ENCODE results near the gene MCF2L. TPM values are rescaled to one million over a fixed set of nuclear protein-coding genes. Genes with fewer than 3 reads are reported as not detected.

MCF2L gene
- total and polyA plus RNA-seq, 10 of the 15 experiments (the other 5 are each of a cell fraction or from before 2014, with no cell fraction given): 0.06 to 1.1 (median 0.21) TPM; not detected in 2

DNA sequence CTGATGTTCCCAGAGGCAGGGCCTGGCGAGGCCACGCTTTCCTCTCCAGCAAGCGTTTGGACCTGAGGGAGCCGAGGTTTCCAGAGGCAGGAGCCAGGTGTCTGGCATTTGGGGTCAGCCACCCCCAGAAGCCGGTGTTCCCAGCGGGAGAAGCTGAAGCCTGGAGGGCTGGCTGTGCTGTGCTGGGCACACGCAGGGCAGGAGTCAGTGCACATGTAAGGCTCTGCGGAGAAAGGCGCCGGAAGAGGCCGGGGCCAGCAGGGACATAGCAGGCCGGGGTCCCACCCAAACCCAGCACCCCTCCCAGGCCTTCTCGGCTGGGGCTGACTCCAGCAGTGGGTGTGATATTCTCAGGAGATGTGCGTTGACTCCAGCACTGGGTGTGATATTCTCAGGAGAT lies 31.6 kb downstream of the MCF2L start (continued):
- TF ChIP-seq, protein P1, sequence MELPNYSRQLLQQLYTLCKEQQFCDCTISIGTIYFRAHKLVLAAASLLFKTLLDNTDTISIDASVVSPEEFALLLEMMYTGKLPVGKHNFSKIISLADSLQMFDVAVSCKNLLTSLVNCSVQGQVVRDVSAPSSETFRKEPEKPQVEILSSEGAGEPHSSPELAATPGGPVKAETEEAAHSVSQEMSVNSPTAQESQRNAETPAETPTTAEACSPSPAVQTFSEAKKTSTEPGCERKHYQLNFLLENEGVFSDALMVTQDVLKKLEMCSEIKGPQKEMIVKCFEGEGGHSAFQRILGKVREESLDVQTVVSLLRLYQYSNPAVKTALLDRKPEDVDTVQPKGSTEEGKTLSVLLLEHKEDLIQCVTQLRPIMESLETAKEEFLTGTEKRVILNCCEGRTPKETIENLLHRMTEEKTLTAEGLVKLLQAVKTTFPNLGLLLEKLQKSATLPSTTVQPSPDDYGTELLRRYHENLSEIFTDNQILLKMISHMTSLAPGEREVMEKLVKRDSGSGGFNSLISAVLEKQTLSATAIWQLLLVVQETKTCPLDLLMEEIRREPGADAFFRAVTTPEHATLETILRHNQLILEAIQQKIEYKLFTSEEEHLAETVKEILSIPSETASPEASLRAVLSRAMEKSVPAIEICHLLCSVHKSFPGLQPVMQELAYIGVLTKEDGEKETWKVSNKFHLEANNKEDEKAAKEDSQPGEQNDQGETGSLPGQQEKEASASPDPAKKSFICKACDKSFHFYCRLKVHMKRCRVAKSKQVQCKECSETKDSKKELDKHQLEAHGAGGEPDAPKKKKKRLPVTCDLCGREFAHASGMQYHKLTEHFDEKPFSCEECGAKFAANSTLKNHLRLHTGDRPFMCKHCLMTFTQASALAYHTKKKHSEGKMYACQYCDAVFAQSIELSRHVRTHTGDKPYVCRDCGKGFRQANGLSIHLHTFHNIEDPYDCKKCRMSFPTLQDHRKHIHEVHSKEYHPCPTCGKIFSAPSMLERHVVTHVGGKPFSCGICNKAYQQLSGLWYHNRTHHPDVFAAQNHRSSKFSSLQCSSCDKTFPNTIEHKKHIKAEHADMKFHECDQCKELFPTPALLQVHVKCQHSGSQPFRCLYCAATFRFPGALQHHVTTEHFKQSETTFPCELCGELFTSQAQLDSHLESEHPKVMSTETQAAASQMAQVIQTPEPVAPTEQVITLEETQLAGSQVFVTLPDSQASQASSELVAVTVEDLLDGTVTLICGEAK (IDR thresholded peaks at IDR 0.05; ENCODE audit: borderline replicate concordance): no peak
- TF ChIP-seq BMI1 (IDR thresholded peaks at IDR 0.05; ENCODE audit: borderline replicate concordance): no peak

DNA sequence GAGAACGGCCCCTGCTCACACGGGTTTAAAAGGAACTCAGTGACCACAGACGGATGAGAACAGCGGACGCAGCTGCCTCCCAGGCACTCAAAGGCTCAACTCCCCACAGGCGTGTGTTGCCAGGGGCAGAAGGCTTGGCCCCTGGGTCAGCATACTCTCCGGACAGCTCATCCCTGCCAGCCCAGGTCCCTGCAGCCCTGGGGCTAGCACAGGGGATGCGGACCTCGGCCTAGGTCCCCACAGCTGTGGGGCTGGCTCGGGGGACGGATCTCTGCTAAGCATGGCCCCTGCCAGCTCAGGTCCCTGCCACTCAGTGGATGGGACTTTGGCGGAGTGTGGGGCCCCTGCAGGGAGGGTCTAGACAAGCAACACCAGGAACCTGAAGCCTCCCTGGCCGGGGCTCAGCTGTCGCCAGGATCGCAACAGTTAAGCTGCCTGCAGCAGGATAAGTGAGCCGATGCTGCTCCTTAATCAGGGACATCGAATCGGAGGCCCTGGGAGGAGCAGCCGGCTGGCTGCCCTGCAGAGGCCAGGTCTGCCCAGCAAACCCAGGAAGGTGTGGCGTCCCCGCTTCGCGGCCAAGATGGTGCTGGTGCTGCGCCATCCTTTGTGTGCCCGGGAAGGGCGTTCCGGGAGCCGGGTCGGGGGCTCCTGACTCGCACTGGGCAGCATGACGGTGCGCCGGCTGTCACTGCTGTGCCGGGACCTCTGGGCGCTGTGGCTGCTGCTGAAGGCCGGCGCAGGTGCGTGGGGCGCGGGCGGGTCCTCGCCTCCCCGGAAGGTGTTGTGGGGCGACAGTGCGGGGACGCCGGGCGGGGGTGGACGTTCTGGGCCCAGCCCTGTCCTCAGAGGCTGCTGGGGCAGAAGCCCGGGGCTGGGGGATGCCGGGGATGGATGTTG lies 32.5 kb downstream of the MCF2L start:
- H2AFZ ChIP-seq (ENCODE audit: control insufficient read depth, low read depth, low read length): no peak overlapping the region
- no peaks in the 10 kb centered on the region for H3K79me2 ChIP-seq (ENCODE audit: control insufficient read depth, insufficient read depth, low read length)
- FAIRE-seq: no peak
- H3K9ac ChIP-seq (ENCODE audit: control insufficient read depth, insufficient read depth, low read length): no peak overlapping the region
- H3K9me3 ChIP-seq (replicated peaks; ENCODE audit: control insufficient read depth, insufficient read depth, low read length): no peaks in the 10 kb centered on the region; the same call in 2 of the 3 replicates
- no TSS peak for BruUV-seq (replicated peaks)
- POLR2A ChIA-PET: no interaction called here
- in situ Hi-C loops (cut with MboI): no loop called here
- RAD21 ChIA-PET (ENCODE audit: unreplicated experiment): no interaction called here
- H3K4me3 ChIP-seq: no peak overlapping the region
- intact Hi-C loops (cut with micrococcal nuclease; ENCODE audit: unreplicated experiment): no loop called here
- H4K20me1 ChIP-seq (ENCODE audit: control insufficient read depth, insufficient read depth): no peaks in the 10 kb centered on the region
- ATAC-seq: no peak
- H3K27ac ChIP-seq (ENCODE audit: control insufficient read depth, insufficient read depth): no peak overlapping the region
- CTCF ChIA-PET: no interaction called here
- no peak overlapping the region for H3K4me2 ChIP-seq (ENCODE audit: control insufficient read depth, insufficient read depth)
- no peak for DNase-seq (ENCODE audit: low read depth, low spot score)
- H3K4me1 ChIP-seq (ENCODE audit: control insufficient read depth, insufficient read depth, low read length): no peaks in the 10 kb centered on the region
- no peaks in the 10 kb centered on the region for H3K36me3 ChIP-seq (ENCODE audit: control insufficient read depth in 2 of 2, insufficient read depth in 2 of 2, low read length in 1 of 2)
- SMC1A ChIA-PET (ENCODE audit: uncharacterized antibody, unreplicated experiment): no interaction called here
- no peaks in the 10 kb centered on the region for H3K27me3 ChIP-seq (replicated peaks in 1 of 2; ENCODE audit: control insufficient read depth in 2 of 2, insufficient read depth in 2 of 2, low read length in 1 of 2)
- 34% methylated on average over 43 of the region's 51 CpGs for WGBS (ENCODE audit: insufficient coverage, insufficient replicate concordance, low lambda C conversion rate, missing lambda C conversion rate)
- no peak for TF ChIP-seq NR2F1 (conservative IDR thresholded peaks at IDR 0.05)
- no peak for TF ChIP-seq KAT2A (conservative IDR thresholded peaks at IDR 0.05; ENCODE audit: control insufficient read depth, low read depth, low read length)
- no peak for TF ChIP-seq SKIL (IDR thresholded peaks at IDR 0.05; ENCODE audit: low read depth, poor library complexity, severe bottlenecking)
- no peak for TF ChIP-seq CBFB (IDR thresholded peaks at IDR 0.05; ENCODE audit: low read depth)
- TF ChIP-seq, protein P2, sequence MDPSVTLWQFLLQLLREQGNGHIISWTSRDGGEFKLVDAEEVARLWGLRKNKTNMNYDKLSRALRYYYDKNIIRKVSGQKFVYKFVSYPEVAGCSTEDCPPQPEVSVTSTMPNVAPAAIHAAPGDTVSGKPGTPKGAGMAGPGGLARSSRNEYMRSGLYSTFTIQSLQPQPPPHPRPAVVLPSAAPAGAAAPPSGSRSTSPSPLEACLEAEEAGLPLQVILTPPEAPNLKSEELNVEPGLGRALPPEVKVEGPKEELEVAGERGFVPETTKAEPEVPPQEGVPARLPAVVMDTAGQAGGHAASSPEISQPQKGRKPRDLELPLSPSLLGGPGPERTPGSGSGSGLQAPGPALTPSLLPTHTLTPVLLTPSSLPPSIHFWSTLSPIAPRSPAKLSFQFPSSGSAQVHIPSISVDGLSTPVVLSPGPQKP (IDR thresholded peaks at IDR 0.05; ENCODE audit: low read depth, low read length): no peak
- no peak for TF ChIP-seq STAT1 (conservative IDR thresholded peaks at IDR 0.05)
- no peak for TF ChIP-seq MYC (IDR thresholded peaks at IDR 0.05; ENCODE audit: insufficient read depth, insufficient read length, insufficient replicate concordance, low read length, severe bottlenecking)
- TF ChIP-seq SP1 (IDR thresholded peaks at IDR 0.05; ENCODE audit: low read depth, low read length): no peak
- TF ChIP-seq NBN (IDR thresholded peaks at IDR 0.05): no peak
- no peak for TF ChIP-seq SMC3 (IDR thresholded peaks at IDR 0.05; ENCODE audit: borderline replicate concordance, low read length)
- TF ChIP-seq ZNF24 (IDR thresholded peaks at IDR 0.05): no peak
- no peak for TF ChIP-seq RB1 (IDR thresholded peaks at IDR 0.05; ENCODE audit: borderline replicate concordance)
- no peak for TF ChIP-seq SIN3A (IDR thresholded peaks at IDR 0.05; ENCODE audit: low read depth, low read length)
